ENCODE data around the gene CNTNAP4.

DNA sequence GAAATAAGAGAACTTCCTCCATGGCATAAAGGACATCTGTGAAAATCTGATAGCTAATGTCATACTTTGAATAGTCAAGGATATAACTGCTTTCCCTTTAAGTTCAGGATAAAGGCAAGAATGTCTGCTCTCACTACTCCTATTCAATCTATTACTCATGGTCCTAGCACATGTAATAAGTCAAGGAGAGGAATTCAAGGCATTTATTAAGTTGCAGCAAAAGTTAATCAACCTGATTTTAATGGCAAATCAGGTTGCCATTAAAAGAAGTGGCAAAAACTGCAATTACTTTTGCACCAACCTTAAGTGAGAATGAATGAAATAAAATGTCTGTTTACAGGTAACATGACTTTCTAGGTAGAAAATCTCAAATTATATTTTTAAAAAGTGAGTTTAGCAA, 225.9 kb downstream of the CNTNAP4 start:
- no peak for TF ChIP-seq FOSL1 (IDR thresholded peaks at IDR 0.05; ENCODE audit: insufficient read depth, low read depth, low read length)
- TF ChIP-seq SAP30 (IDR thresholded peaks at IDR 0.05; ENCODE audit: insufficient read depth, insufficient replicate concordance, low read length): no peak
